SK-N-SH (cell line): ENCODE data around the gene AFF3. TPM values are rescaled to one million over a fixed set of nuclear protein-coding genes. Genes with fewer than 3 reads are reported as not detected.

Experiments used
- CTCF ChIA-PET: fragments of 300-600, 350-600 bp; formaldehyde crosslinking; extraction: SDS; loops from one replicate; lab custom pipeline; 2021; lab: Yijun Ruan, JAX
- POLR2A ChIA-PET: fragments of 350-600 bp; sonication (Branson Sonifier 250); formaldehyde crosslinking; extraction: SDS; loops from one replicate; lab custom pipeline; 2020; ENCODE audit warnings: antibody characterized with exemption, inconsistent platforms; lab: Yijun Ruan, JAX
- DNase-seq: peaks from one replicate; pipeline ENCODE4 v3.0.0; 2012
- H2AFZ ChIP-seq: fragments of 200-600 bp; sonication (generic); 2 replicates; pipeline ENCODE4 v1.8.1; 2016; ENCODE audit warnings: antibody characterized with exemption, mild to moderate bottlenecking, low read depth
- H3F3A ChIP-seq: fragments of 200-600 bp; sonication (generic); replicated peaks from 2 replicates; pipeline ENCODE3; 2016; ENCODE audit warnings: antibody characterized with exemption, mild to moderate bottlenecking; ENCODE audit not compliant: insufficient read depth
- H3K27ac ChIP-seq, 2 experiments: fragments of 200-500 bp in 1 of 2; fragments of 200-600 bp in 1 of 2; sonication (Bioruptor generic) in 1 of 2; sonication (generic), shearing (Covaris generic) in 1 of 2; 2 replicates each; pipeline versions ENCODE4 v1.5.1 to v1.6.1; 2014 to 2016; ENCODE audit warnings: low read depth in 2 of 2, inconsistent platforms in 1 of 2, low read length in 1 of 2, mild to moderate bottlenecking in 1 of 2, mixed read lengths in 1 of 2
- H3K27me3 ChIP-seq: fragments of 200-600 bp; sonication (generic), shearing (Covaris generic); 2 replicates; pipeline ENCODE4 v1.6.1; 2016; ENCODE audit warnings: mixed run types; ENCODE audit not compliant: insufficient read depth
- H3K36me3 ChIP-seq, 2 experiments: fragments of 200-500 bp in 1 of 2; fragments of 200-600 bp in 1 of 2; sonication (Bioruptor generic) in 1 of 2; sonication (generic) in 1 of 2; replicated peaks in 1 of 2; 2 replicates each; pipeline versions ENCODE3 to v1.5.1; 2014 to 2016; ENCODE audit warnings: low read length in 1 of 2, mild to moderate bottlenecking in 1 of 2; ENCODE audit not compliant: insufficient read depth in 2 of 2, control insufficient read depth in 1 of 2
- H3K4me1 ChIP-seq, 2 experiments: fragments of 200-500 bp in 1 of 2; fragments of 200-600 bp in 1 of 2; sonication (Bioruptor generic) in 1 of 2; sonication (generic), shearing (Covaris generic) in 1 of 2; 2 replicates each; pipeline versions ENCODE4 v1.5.1 to v1.6.1; 2014 to 2016; ENCODE audit warnings: low read depth in 1 of 2, low read length in 1 of 2, mixed run types in 1 of 2; ENCODE audit not compliant: insufficient read depth in 2 of 2, control insufficient read depth in 1 of 2
- H3K4me2 ChIP-seq: fragments of 200-600 bp; sonication (generic), shearing (Covaris generic); 2 replicates; pipeline ENCODE4 v1.6.1; 2017; ENCODE audit warnings: mixed run types
- H3K4me3 ChIP-seq, 2 experiments: fragments of 200-500 bp in 1 of 2; fragments of 200-600 bp in 1 of 2; sonication (Bioruptor generic) in 1 of 2; sonication (generic), shearing (Covaris generic) in 1 of 2; 2 replicates each; pipeline versions ENCODE4 v1.5.1 to v1.8.1; 2014 to 2016; ENCODE audit warnings: low read depth in 2 of 2, inconsistent platforms in 1 of 2, low read length in 1 of 2, mild to moderate bottlenecking in 1 of 2, mixed read lengths in 1 of 2, moderate library complexity in 1 of 2
- H3K79me2 ChIP-seq: fragments of 200-600 bp; sonication (generic); 2 replicates; pipeline ENCODE4 v1.8.1; 2017; ENCODE audit warnings: mild to moderate bottlenecking; ENCODE audit not compliant: insufficient read depth
- H3K9ac ChIP-seq: fragments of 200-600 bp; sonication (generic); 2 replicates; pipeline ENCODE4 v1.6.1; 2017; ENCODE audit warnings: mixed run types
- H3K9me2 ChIP-seq: fragments of 200-600 bp; sonication (generic); 2 replicates; pipeline ENCODE4 v1.6.1; 2017; ENCODE audit warnings: mixed run types
- H3K9me3 ChIP-seq: fragments of 200-600 bp; sonication (generic); 2 replicates; pipeline ENCODE4 v1.6.1; 2017; ENCODE audit warnings: mixed run types, mild to moderate bottlenecking, moderate library complexity
- H4K20me1 ChIP-seq: fragments of 200-600 bp; sonication (generic); 2 replicates; pipeline ENCODE4 v1.6.1; 2017; ENCODE audit warnings: mild to moderate bottlenecking, mixed run types; ENCODE audit not compliant: insufficient read depth
- ELF1 ChIP-seq: IDR thresholded peaks from 2 replicates; pipeline ENCODE4 v1.4.0; 2012
- EP300 ChIP-seq, 2 experiments: IDR thresholded peaks; 2 replicates each; pipeline versions ENCODE4 v1.4.0 to v1.6.1; 2012; ENCODE audit warnings: borderline replicate concordance in 1 of 2, low read depth in 1 of 2, low read length in 1 of 2
- EZH2phosphoT487 ChIP-seq: fragments of 200-600 bp; sonication (generic); IDR thresholded peaks from 2 replicates; pipeline ENCODE4 v1.6.1; 2017; ENCODE audit warnings: low read depth, mixed run types, mild to moderate bottlenecking, antibody characterized with exemption, moderate library complexity, borderline replicate concordance
- FOSL2 ChIP-seq: IDR thresholded peaks from 2 replicates; pipeline ENCODE4 v1.4.0; 2012; ENCODE audit warnings: low read depth, mild to moderate bottlenecking, moderate library complexity, borderline replicate concordance
- FOXJ3 ChIP-seq: sonication (generic); formaldehyde crosslinking; IDR thresholded peaks from 2 replicates; pipeline ENCODE4 v1.5.1; 2020; ENCODE audit warnings: mild to moderate bottlenecking, missing genetic modification reagents
- FOXM1 ChIP-seq: IDR thresholded peaks from 2 replicates; pipeline ENCODE4 v1.4.0; 2012; ENCODE audit warnings: low read depth, mild to moderate bottlenecking
- GABPA ChIP-seq: IDR thresholded peaks from 2 replicates; pipeline ENCODE4 v1.4.0; 2012; ENCODE audit warnings: low read depth, mild to moderate bottlenecking
- GATA2 ChIP-seq: sonication (generic); formaldehyde crosslinking; IDR thresholded peaks from 2 replicates; pipeline ENCODE4 v1.5.0; 2020; ENCODE audit warnings: mild to moderate bottlenecking, missing genetic modification reagents
- JUND ChIP-seq: IDR thresholded peaks from 2 replicates; pipeline ENCODE4 v1.4.0; 2012
- MEF2A ChIP-seq: IDR thresholded peaks from 2 replicates; pipeline ENCODE4 v1.4.0; 2012; ENCODE audit warnings: low read depth, borderline replicate concordance
- NFIC ChIP-seq: IDR thresholded peaks from 2 replicates; pipeline ENCODE4 v1.4.0; 2012; ENCODE audit warnings: borderline replicate concordance
- PBX3 ChIP-seq: IDR thresholded peaks from 2 replicates; pipeline ENCODE4; 2012
- POLR2AphosphoS5 ChIP-seq: IDR thresholded peaks from 2 replicates; pipeline ENCODE4 v1.6.1; 2012; ENCODE audit warnings: low read depth, low read length
- REST ChIP-seq: IDR thresholded peaks from 2 replicates; pipeline ENCODE4 v1.6.1; 2012; ENCODE audit warnings: mild to moderate bottlenecking, low read depth, low read length, moderate library complexity
- RFX5 ChIP-seq: IDR thresholded peaks from 2 replicates; pipeline ENCODE4 v1.6.1; 2012; ENCODE audit warnings: mild to moderate bottlenecking, improper control_type of control experiment, low read length
- SIN3A ChIP-seq: IDR thresholded peaks from 2 replicates; pipeline ENCODE4 v1.6.1; 2012; ENCODE audit warnings: low read depth, mild to moderate bottlenecking, low read length, moderate library complexity, borderline replicate concordance
- SMC3 ChIP-seq: IDR thresholded peaks from 2 replicates; pipeline ENCODE4 v1.6.1; 2012; ENCODE audit warnings: low read depth, low read length, improper control_type of control experiment
- TAF1 ChIP-seq: IDR thresholded peaks from 2 replicates; pipeline ENCODE4 v1.6.1; 2012; ENCODE audit warnings: low read depth, mild to moderate bottlenecking, low read length, moderate library complexity, borderline replicate concordance
- YY1 ChIP-seq: IDR thresholded peaks from 2 replicates; pipeline ENCODE4 v1.4.0; 2012; ENCODE audit warnings: low read depth, mild to moderate bottlenecking
- WGBS: methylation state at CpG from one replicate; pipeline ENCODE4 v1.1.6; 2017; ENCODE audit warnings: low lambda C conversion rate; 5-methylcytosine and 5-hydroxymethylcytosine counted together
- polyA plus RNA-seq, 3 experiments: library from polyadenylated mRNA; depleted of rRNA; stranded (reverse); fragments of >200 nt; gene quantifications; 2 replicates each; pipeline ENCODE4 v1.2.3, GENCODE V29; 2012
- TF ChIP-seq, protein P1 (sequence below): IDR thresholded peaks from 2 replicates; pipeline ENCODE4 v1.4.0; 2012; ENCODE audit warnings: low read depth

The AFF3 gene
- polyA plus RNA-seq, 1 of the 3 experiments (the other 2 are of a cell fraction): 0.36 TPM

- Histone ChIP-seq H3K9me2 (no peaks in the 10 kb centered on the region), H3K27me3 (no peaks in the 10 kb centered on the region), H4K20me1 (no peaks in the 10 kb centered on the region), H3F3A (no peaks in the 10 kb centered on the region), H2AFZ (no peak overlapping the region)
- no peak for DNase-seq
- TF ChIP-seq FOXM1 (no peak), NFIC (no peak), FOSL2 (no peak), YY1 (no peak), EP300 (IDR thresholded peaks at IDR 0.05; ENCODE audit: borderline replicate concordance in 1 of 2, low read depth in 1 of 2, low read length in 1 of 2) (no peak), REST (no peak), GABPA (no peak), GATA2 (no peak), FOXJ3 (CRISPR knock-in tag) (no peak), SIN3A (no peak), MEF2A (no peak), ELF1 (no peak), EZH2phosphoT487 (no peak), SMC3 (no peak), POLR2AphosphoS5 (no peak), JUND (no peak), TAF1 (no peak), PBX3 (no peak), RFX5 (no peak)
- TF ChIP-seq, protein P1, sequence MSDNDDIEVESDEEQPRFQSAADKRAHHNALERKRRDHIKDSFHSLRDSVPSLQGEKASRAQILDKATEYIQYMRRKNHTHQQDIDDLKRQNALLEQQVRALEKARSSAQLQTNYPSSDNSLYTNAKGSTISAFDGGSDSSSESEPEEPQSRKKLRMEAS: no peak
- TF ChIP-seq, all 33 proteins: peak for 0
- Histone ChIP-seq H3K79me2 (no peaks in the 10 kb centered on the region), H3K27ac (no peak overlapping the region), H3K9ac (no peak overlapping the region), H3K4me3 (no peak overlapping the region), H3K4me2 (no peak overlapping the region), H3K4me1 (no peaks in the 10 kb centered on the region), H3K36me3 (no peaks in the 10 kb centered on the region), H3K9me3 (no peaks in the 10 kb centered on the region)
- ChIA-PET POLR2A (no interaction called here), CTCF (no interaction called here)
- 42% methylated on average over 4 of the region's 4 CpGs for WGBS
These were observed 388.2 kb downstream of the AFF3 start for GRCh38 chr2:99754210-99754609.
